ENCODE data around the gene STKLD1.

- TF ChIP-seq POLR2A (IDR thresholded peaks at IDR 0.05) (no peak), POLR2AphosphoS5 (IDR thresholded peaks at IDR 0.05) (no peak)
These were observed 49.0 kb downstream of the STKLD1 start for GRCh38 chr9:133425049-133425632.
